ENCODE results near the gene EIF2S1. TPM values are rescaled to one million over a fixed set of nuclear protein-coding genes. Genes with fewer than 3 reads are reported as not detected.

Gene EIF2S1
- total and polyA plus RNA-seq, 4 donors: 53.8 to 81.0 (median 59.1) TPM

DNA sequence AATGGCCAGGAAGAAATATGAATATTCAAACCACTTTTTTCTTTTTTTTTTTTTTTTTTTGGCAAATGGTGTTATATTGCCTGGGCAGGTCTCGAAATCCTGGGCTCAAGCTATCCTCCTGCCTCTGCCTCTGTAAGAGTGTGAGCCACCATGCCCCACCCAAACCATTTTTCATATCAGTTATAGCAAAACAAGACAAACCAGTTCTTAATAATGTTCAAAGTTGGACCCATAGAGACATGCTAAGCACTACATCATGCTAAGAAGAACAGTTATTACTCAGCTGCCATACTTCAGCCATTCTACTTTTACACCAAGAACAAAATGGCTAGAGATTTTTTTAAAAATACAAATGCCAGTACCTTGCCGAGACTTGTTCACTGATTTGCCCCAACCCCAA is 25.5 kb downstream of the EIF2S1 start:
- DNase-seq (no peak), ATAC-seq (ENCODE audit: low FRiP score) (no peak)
- Histone ChIP-seq H3K4me1 (ENCODE audit: control insufficient read depth in 1 of 2, insufficient read depth in 2 of 2, low read length in 2 of 2) (no peaks in the 10 kb centered on the region), H3K27me3 (ENCODE audit: control insufficient read depth in 1 of 2, insufficient read depth in 2 of 2, low read length in 1 of 2) (no peaks in the 10 kb centered on the region), H3K9me3 (ENCODE audit: control insufficient read depth, low read length) (no peaks in the 10 kb centered on the region), H3K4me3 (ENCODE audit: low read length in 2 of 2) (no peak overlapping the region), H3K36me3 (ENCODE audit: control insufficient read depth in 1 of 2, insufficient read depth in 2 of 2, low read length in 1 of 2) (peaks cover 2 to 13% of the 10 kb centered on the region in 2 donors), H3K27ac (ENCODE audit: low read depth in 1 of 2, low read length in 2 of 2) (no peak overlapping the region)
- WGBS, 2 donors: 89 to 90% methylated on average over 2 of the region's 2 CpGs
- intact Hi-C loops (cut with DNase I): no loop called here

DNA sequence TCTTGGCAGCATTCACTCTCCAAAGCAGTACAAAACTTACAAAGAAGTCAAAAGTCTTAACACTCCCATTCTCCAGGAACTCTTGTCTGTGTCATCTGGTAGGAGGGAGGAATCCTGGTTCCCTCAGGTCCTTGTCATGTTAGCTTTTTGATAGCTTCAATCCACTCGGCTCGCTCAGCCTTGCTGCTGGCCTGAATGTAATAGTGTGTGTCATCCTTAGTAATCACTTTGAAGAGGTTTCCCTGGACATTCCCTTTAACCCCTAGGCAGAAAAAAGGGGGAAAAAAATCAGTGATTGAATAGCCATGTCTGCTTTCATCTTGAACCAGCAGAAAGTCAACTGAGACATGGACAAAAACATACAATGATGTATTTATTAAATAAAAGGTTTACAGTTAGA is 27.1 kb downstream of the EIF2S1 start:
- H3K36me3 ChIP-seq (ENCODE audit: control insufficient read depth in 1 of 2, insufficient read depth in 2 of 2, low read length in 1 of 2): peaks cover 2 to 13% of the 10 kb centered on the region in 2 donors
- no peaks in the 10 kb centered on the region for H3K4me1 ChIP-seq (ENCODE audit: control insufficient read depth in 1 of 2, insufficient read depth in 2 of 2, low read length in 2 of 2)
- H3K4me3 ChIP-seq (ENCODE audit: low read length in 2 of 2): no peak overlapping the region
- 87 to 94% methylated on average over 2 of the region's 2 CpGs for WGBS, 2 donors
- no peak for ATAC-seq (ENCODE audit: low FRiP score)
- intact Hi-C loops (cut with DNase I): no loop called here
- H3K27ac ChIP-seq (ENCODE audit: low read depth in 1 of 2, low read length in 2 of 2): no peak overlapping the region
- H3K27me3 ChIP-seq (ENCODE audit: control insufficient read depth in 1 of 2, insufficient read depth in 2 of 2, low read length in 1 of 2): no peaks in the 10 kb centered on the region
- no peaks in the 10 kb centered on the region for H3K9me3 ChIP-seq (ENCODE audit: control insufficient read depth, low read length)
- DNase-seq: no peak

DNA sequence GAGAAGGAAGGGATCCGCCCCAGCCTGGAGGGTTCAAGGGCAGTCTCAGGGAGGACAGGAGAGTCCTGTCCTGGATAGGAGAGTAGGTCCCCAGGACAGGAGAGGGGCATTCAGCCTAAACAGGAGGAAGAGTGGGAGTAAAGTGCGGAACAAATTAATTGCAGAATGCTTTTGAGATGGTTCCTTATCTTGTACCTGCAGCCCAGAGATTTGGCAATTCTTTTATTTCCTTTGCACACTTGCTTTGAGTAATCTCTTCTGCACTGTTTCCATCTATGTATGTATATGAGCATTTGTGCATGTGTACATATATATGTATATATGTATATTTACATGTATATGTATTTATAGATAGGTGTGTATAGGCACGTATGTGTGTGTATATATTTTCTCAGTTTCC is 29.1 kb downstream of the EIF2S1 start:
- DNase-seq: no peak
- Histone ChIP-seq H3K36me3 (ENCODE audit: control insufficient read depth in 1 of 2, insufficient read depth in 2 of 2, low read length in 1 of 2) (peaks cover 0 to 7% of the 10 kb centered on the region in 2 donors), H3K9me3 (ENCODE audit: control insufficient read depth, low read length) (no peaks in the 10 kb centered on the region), H3K4me1 (ENCODE audit: control insufficient read depth in 1 of 2, insufficient read depth in 2 of 2, low read length in 2 of 2) (no peaks in the 10 kb centered on the region), H3K27me3 (ENCODE audit: control insufficient read depth in 1 of 2, insufficient read depth in 2 of 2, low read length in 1 of 2) (no peaks in the 10 kb centered on the region), H3K27ac (ENCODE audit: low read depth in 1 of 2, low read length in 2 of 2) (no peak overlapping the region), H3K4me3 (ENCODE audit: low read length in 2 of 2) (no peak overlapping the region)
- ATAC-seq (ENCODE audit: low FRiP score): no peak
- intact Hi-C loops (cut with DNase I): no loop called here
- 92 to 95% methylated on average over 3 of the region's 3 CpGs for WGBS, 2 donors

DNA sequence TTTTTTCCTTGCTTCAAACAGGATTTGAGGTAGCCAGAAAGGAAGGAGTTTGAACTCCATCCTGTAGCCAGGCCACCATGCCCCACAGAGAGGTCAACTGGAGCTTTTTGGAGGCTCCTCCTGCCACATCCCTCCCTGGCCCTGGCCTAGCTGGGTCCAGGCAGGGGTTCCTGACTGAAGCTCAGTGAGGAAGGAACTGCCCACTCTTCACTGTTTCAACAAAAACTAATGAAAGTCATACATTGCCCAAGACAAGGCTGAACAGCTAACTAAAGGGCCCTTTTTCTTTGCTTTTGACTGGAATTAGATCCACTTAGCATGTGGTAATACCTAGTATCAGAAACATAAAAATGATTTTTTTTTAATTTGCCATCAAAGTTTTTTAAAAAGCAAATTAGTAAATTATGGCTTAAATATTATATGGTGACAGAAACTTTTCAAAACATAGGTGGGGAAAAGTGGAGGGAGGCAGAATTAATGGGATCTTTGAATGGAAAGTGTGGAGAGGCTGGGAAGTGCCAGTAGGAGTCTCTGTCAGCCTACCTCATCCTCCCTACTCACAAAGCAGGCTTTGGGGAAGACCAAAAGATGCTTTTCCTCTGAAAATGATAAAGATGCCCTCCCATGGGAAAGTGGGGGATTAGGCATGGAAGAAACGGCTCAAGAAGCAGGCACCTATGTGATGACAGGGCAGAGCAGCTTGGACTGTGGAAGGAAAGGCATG is 29.8 kb downstream of the EIF2S1 start:
- Histone ChIP-seq H3K27me3 (ENCODE audit: control insufficient read depth in 1 of 2, insufficient read depth in 2 of 2, low read length in 1 of 2) (no peaks in the 10 kb centered on the region), H3K4me1 (ENCODE audit: control insufficient read depth in 1 of 2, insufficient read depth in 2 of 2, low read length in 2 of 2) (no peaks in the 10 kb centered on the region), H3K4me3 (ENCODE audit: low read length in 2 of 2) (no peak overlapping the region), H3K36me3 (ENCODE audit: control insufficient read depth in 1 of 2, insufficient read depth in 2 of 2, low read length in 1 of 2) (peaks cover 0 to 4% of the 10 kb centered on the region in 2 donors), H3K9me3 (ENCODE audit: control insufficient read depth, low read length) (no peaks in the 10 kb centered on the region), H3K27ac (ENCODE audit: low read depth in 1 of 2, low read length in 2 of 2) (no peak overlapping the region)
- intact Hi-C loops (cut with DNase I): no loop called here
- WGBS, 2 donors: 61 to 71% methylated on average over 1 of the region's 1 CpG
- ATAC-seq (ENCODE audit: low FRiP score): no peak
- no peak for DNase-seq

DNA sequence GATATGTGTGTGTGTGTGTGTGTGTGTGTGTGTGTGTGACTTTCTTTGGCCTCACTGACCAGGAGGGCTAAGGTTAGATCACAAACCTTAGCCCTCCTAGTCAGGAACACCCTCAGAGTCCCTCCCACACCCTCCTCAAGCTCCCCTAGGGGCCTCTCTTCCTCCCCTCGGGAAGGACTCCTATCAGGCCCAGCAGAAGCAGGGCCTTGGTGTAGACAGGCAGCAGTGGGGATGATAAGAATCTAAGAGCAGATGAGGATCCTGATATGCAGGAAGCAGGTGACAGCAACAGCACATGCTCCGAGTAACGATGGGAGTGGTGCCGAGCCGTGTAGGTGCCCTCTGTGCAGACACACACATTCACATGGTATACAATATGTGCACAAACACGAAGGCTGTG is 31.1 kb downstream of the EIF2S1 start:
- H3K27me3 ChIP-seq (ENCODE audit: control insufficient read depth in 1 of 2, insufficient read depth in 2 of 2, low read length in 1 of 2): no peaks in the 10 kb centered on the region
- WGBS, 2 donors: 78 to 85% methylated on average over 6 of the region's 6 CpGs
- peaks cover 0 to 4% of the 10 kb centered on the region in 2 donors for H3K36me3 ChIP-seq (ENCODE audit: control insufficient read depth in 1 of 2, insufficient read depth in 2 of 2, low read length in 1 of 2)
- no peaks in the 10 kb centered on the region for H3K9me3 ChIP-seq (ENCODE audit: control insufficient read depth, low read length)
- H3K27ac ChIP-seq (ENCODE audit: low read depth in 1 of 2, low read length in 2 of 2): no peak overlapping the region
- no peak overlapping the region for H3K4me3 ChIP-seq (ENCODE audit: low read length in 2 of 2)
- no peak for DNase-seq
- no peak for ATAC-seq (ENCODE audit: low FRiP score)
- no peaks in the 10 kb centered on the region for H3K4me1 ChIP-seq (ENCODE audit: control insufficient read depth in 1 of 2, insufficient read depth in 2 of 2, low read length in 2 of 2)
- intact Hi-C loops (cut with DNase I): no loop called here

DNA sequence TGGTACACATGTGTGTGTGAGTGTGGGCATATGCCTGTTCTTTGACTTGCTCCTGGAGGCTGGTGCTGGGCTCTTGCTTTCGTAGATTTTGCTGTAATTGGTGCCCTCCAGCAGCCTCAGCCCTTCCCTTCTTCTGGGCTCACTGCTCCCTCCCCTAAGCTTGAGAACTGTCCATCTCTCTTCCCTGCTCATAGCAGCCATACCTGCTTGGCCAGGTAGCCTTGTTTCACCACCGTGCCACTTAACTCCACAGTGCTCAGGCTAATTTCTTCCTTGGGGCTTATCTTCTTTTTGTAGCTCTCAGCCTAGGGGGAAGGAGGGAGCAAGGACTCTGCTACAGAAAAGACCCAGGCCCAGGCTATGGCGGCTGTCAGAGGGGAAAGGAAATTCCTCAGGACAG is 32.0 kb downstream of the EIF2S1 start:
- intact Hi-C loops (cut with DNase I): no loop called here
- DNase-seq: no peak
- WGBS, 2 donors: 67 to 84% methylated on average over 3 of the region's 3 CpGs

DNA sequence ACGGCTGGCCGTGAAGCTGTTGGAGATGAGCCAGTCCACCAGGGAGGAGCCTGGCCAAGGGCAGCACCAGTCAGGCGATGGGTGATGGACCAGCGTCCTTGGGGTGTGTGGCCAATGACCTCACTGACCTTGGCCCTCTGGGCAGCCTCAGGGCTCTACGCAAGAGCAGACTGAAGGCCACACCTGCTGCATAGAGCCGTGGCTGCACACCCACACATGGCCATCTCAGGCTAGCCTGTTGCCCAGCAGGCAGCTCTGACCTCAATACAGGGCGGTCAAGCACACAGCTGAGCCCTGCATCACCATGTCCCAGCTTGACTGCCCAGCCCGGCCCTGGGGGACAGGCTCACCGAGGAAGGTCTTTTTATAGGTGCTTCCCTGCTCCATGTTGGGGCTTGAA is 32.7 kb downstream of the EIF2S1 start:
- no peak for ATAC-seq (ENCODE audit: low FRiP score)

More for the DNA sequence above, 32.0 kb downstream of the EIF2S1 start:
- Histone ChIP-seq H3K4me1 (ENCODE audit: control insufficient read depth in 1 of 2, insufficient read depth in 2 of 2, low read length in 2 of 2) (no peaks in the 10 kb centered on the region), H3K27ac (ENCODE audit: low read depth in 1 of 2, low read length in 2 of 2) (no peak overlapping the region), H3K4me3 (ENCODE audit: low read length in 2 of 2) (no peak overlapping the region), H3K27me3 (ENCODE audit: control insufficient read depth in 1 of 2, insufficient read depth in 2 of 2, low read length in 1 of 2) (no peaks in the 10 kb centered on the region), H3K9me3 (ENCODE audit: control insufficient read depth, low read length) (no peaks in the 10 kb centered on the region), H3K36me3 (ENCODE audit: control insufficient read depth in 1 of 2, insufficient read depth in 2 of 2, low read length in 1 of 2) (peaks cover 0 to 2% of the 10 kb centered on the region in 2 donors)
- ATAC-seq (ENCODE audit: low FRiP score): no peak

DNA sequence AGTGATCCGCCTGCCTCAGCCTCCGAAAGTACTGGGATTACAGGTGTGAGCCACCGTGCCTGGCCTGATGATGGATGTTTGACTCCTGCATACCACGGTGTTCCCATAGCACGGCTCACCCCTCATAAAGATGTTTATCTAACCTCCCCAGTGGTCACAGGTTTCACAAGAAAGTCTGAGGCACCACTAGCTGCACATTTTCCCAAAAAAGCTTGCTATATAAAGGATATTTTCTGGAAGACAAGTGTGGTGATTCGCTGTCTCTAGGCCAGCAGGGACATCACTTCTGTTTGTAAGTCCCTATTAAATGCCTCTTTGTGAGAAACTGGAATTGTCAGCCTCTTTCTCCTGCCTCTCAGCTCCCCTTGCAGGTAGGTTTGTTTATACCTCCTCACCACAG is 33.6 kb downstream of the EIF2S1 start:
- H3K36me3 ChIP-seq (ENCODE audit: control insufficient read depth in 1 of 2, insufficient read depth in 2 of 2, low read length in 1 of 2): no peaks in the 10 kb centered on the region
- intact Hi-C loops (cut with DNase I): no loop called here
- H3K4me3 ChIP-seq (ENCODE audit: low read length in 2 of 2): no peak overlapping the region
- ATAC-seq (ENCODE audit: low FRiP score) (no peak), DNase-seq (no peak)
- H3K4me1 ChIP-seq (ENCODE audit: control insufficient read depth in 1 of 2, insufficient read depth in 2 of 2, low read length in 2 of 2): no peaks in the 10 kb centered on the region
- 51 to 63% methylated on average over 6 of the region's 6 CpGs for WGBS, 2 donors
- no peaks in the 10 kb centered on the region for H3K27me3 ChIP-seq (ENCODE audit: control insufficient read depth in 1 of 2, insufficient read depth in 2 of 2, low read length in 1 of 2)
- no peaks in the 10 kb centered on the region for H3K9me3 ChIP-seq (ENCODE audit: control insufficient read depth, low read length)
- H3K27ac ChIP-seq (ENCODE audit: low read depth in 1 of 2, low read length in 2 of 2): no peak overlapping the region

More for the DNA sequence above, 32.7 kb downstream of the EIF2S1 start:
- no peak for DNase-seq
- Histone ChIP-seq H3K36me3 (ENCODE audit: control insufficient read depth in 1 of 2, insufficient read depth in 2 of 2, low read length in 1 of 2) (no peaks in the 10 kb centered on the region), H3K27me3 (ENCODE audit: control insufficient read depth in 1 of 2, insufficient read depth in 2 of 2, low read length in 1 of 2) (no peaks in the 10 kb centered on the region), H3K27ac (ENCODE audit: low read depth in 1 of 2, low read length in 2 of 2) (no peak overlapping the region), H3K4me3 (ENCODE audit: low read length in 2 of 2) (no peak overlapping the region), H3K9me3 (ENCODE audit: control insufficient read depth, low read length) (no peaks in the 10 kb centered on the region), H3K4me1 (ENCODE audit: control insufficient read depth in 1 of 2, insufficient read depth in 2 of 2, low read length in 2 of 2) (no peaks in the 10 kb centered on the region)
- intact Hi-C loops (cut with DNase I): no loop called here
- WGBS, 2 donors: 82 to 86% methylated on average over 9 of the region's 9 CpGs

DNA sequence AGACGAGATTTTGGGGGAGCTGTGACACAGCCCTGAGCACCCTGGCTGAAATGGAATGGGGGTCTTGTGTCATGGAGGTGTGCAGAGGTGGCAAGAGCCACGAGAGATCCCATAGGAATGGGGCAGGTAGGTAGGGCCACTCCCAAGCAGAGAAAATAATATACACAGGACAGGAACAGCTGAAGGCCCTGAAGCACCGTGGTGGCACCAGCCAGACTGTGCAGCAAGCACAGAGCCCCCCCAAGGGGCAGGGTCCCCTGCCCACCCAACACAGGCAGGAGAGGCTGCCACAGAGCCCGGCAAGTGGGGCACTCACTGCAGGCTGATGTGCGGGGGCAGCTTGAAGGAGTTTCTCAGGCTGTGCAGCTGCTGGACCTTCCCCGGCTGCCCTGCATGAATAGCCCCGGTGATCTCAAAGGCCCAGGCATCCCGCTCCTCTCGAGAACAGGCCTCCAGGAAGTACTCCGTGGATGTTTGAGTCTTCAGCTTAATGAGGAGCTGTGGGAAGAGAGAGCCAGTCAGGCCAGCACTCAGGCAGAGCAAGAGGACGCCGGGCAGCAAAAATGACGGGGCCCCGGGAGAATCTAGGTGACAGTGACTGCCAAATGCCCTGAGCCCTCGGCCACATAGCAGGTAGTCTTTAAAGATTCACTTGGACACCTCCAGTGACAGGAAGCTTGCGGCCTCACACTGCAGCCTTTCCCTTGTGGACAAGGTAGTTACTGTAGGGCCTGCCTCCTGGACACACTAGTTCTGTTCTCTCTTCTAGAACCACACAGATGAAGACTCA is 35.2 kb downstream of the EIF2S1 start:
- ATAC-seq (ENCODE audit: low FRiP score): no peak
- 74 to 77% methylated on average over 16 of the region's 16 CpGs for WGBS, 2 donors
- DNase-seq: no peak
- H3K27ac ChIP-seq (ENCODE audit: low read depth in 1 of 2, low read length in 2 of 2): no peak overlapping the region
- H3K36me3 ChIP-seq (ENCODE audit: control insufficient read depth in 1 of 2, insufficient read depth in 2 of 2, low read length in 1 of 2): no peaks in the 10 kb centered on the region
- H3K9me3 ChIP-seq (ENCODE audit: control insufficient read depth, low read length): no peaks in the 10 kb centered on the region
- no peaks in the 10 kb centered on the region for H3K4me1 ChIP-seq (ENCODE audit: control insufficient read depth in 1 of 2, insufficient read depth in 2 of 2, low read length in 2 of 2)
- intact Hi-C loops (cut with DNase I): no loop called here
- no peak overlapping the region for H3K4me3 ChIP-seq (ENCODE audit: low read length in 2 of 2)
- H3K27me3 ChIP-seq (ENCODE audit: control insufficient read depth in 1 of 2, insufficient read depth in 2 of 2, low read length in 1 of 2): no peaks in the 10 kb centered on the region
